HEK293 (cell line): ENCODE measurements around the gene CLTB.

Experiments
- CTCF ChIA-PET: fragments of 350-600 bp; formaldehyde crosslinking; extraction: SDS; loops from one replicate; lab custom pipeline; 2021; ENCODE audit warnings: antibody characterized with exemption; lab: Yijun Ruan, JAX
- POLR2A ChIA-PET: fragments of 300-600 bp; formaldehyde crosslinking; extraction: SDS; loops from one replicate; lab custom pipeline; 2020; ENCODE audit warnings: antibody characterized with exemption, inconsistent platforms; lab: Yijun Ruan, JAX
- H3K27ac ChIP-seq: fragments of 200-500 bp; sonication (Bioruptor generic); 2 replicates; pipeline ENCODE4 v1.5.1; 2014; ENCODE audit warnings: low read depth, low read length, control low read depth, inconsistent platforms; ENCODE audit errors: extremely low read depth
- H3K36me3 ChIP-seq, 2 experiments: fragments of 200-500 bp in 1 of 2; sonication (Bioruptor generic) in 1 of 2; 1 replicate in 1 of 2; 2 replicates in 1 of 2; pipeline ENCODE4 v1.5.1; 2014 to 2017; ENCODE audit warnings: inconsistent platforms in 2 of 2, low read length in 2 of 2; ENCODE audit not compliant: control insufficient read depth in 2 of 2, insufficient read depth in 1 of 2
- H3K4me1 ChIP-seq: fragments of 200-500 bp; sonication (Bioruptor generic); 2 replicates; pipeline ENCODE4 v1.5.1; 2014; ENCODE audit warnings: mild to moderate bottlenecking, low read length, inconsistent platforms; ENCODE audit not compliant: control insufficient read depth, insufficient read depth
- H3K4me3 ChIP-seq: 2 replicates; pipeline ENCODE4 v1.5.1; 2011; ENCODE audit warnings: low read depth, mild to moderate bottlenecking, control low read depth, low read length, moderate library complexity
- H3K9me3 ChIP-seq: fragments of 200-500 bp; sonication (Bioruptor generic); 2 replicates; pipeline ENCODE4 v1.5.1; 2014; ENCODE audit warnings: low read depth, low read length, inconsistent platforms; ENCODE audit not compliant: control insufficient read depth, insufficient read depth
- KLF7 ChIP-seq: fragments of 450-650 bp; formaldehyde crosslinking; IDR thresholded peaks from 2 replicates; pipeline ENCODE4 v1.5.1; 2016; ENCODE audit warnings: missing biosample characterization, missing genetic modification characterization, borderline replicate concordance
- KLF8 ChIP-seq: fragments of 450-650 bp; formaldehyde crosslinking; IDR thresholded peaks from 2 replicates; pipeline ENCODE4 v1.5.1; 2016; ENCODE audit warnings: missing biosample characterization, missing genetic modification characterization
- SCRT1 ChIP-seq: fragments of 450-650 bp; formaldehyde crosslinking; IDR thresholded peaks from 2 replicates; pipeline ENCODE4 v1.5.1; 2016; ENCODE audit warnings: missing biosample characterization, missing genetic modification characterization, borderline replicate concordance
- ZBTB1 ChIP-seq: fragments of 450-650 bp; formaldehyde crosslinking; IDR thresholded peaks from 2 replicates; pipeline ENCODE4 v1.5.1; 2016; ENCODE audit warnings: missing biosample characterization, missing genetic modification characterization
- ZBTB48 ChIP-seq: fragments of 450-650 bp; formaldehyde crosslinking; IDR thresholded peaks from 2 replicates; pipeline ENCODE4 v1.5.1; 2016; ENCODE audit warnings: missing biosample characterization, missing genetic modification characterization
- ZFP41 ChIP-seq: fragments of 450-650 bp; formaldehyde crosslinking; IDR thresholded peaks from 2 replicates; pipeline ENCODE4 v1.5.1; 2016; ENCODE audit warnings: missing biosample characterization, missing genetic modification characterization, borderline replicate concordance
- ZNF114 ChIP-seq: fragments of 450-650 bp; formaldehyde crosslinking; IDR thresholded peaks from 2 replicates; pipeline ENCODE4 v1.5.0; 2017; ENCODE audit warnings: missing biosample characterization, missing genetic modification characterization
- ZNF23 ChIP-seq: fragments of 450-650 bp; formaldehyde crosslinking; IDR thresholded peaks from 2 replicates; pipeline ENCODE4 v1.5.1; 2016; ENCODE audit warnings: missing biosample characterization, missing genetic modification characterization, borderline replicate concordance
- ZNF274 ChIP-seq, 2 experiments: fragments of 200-500 bp in 1 of 2; fragments of 450-650 bp in 1 of 2; sonication (Bioruptor generic) in 1 of 2; formaldehyde crosslinking in 1 of 2; IDR thresholded peaks; 2 replicates each; pipeline versions ENCODE4 v1.5.1 to v1.6.1; 2014 to 2016; ENCODE audit warnings: borderline replicate concordance in 1 of 2, inconsistent platforms in 1 of 2, low read length in 1 of 2, missing biosample characterization in 1 of 2, missing genetic modification characterization in 1 of 2
- ZNF366 ChIP-seq: fragments of 450-650 bp; formaldehyde crosslinking; conservative IDR thresholded peaks from 2 replicates; pipeline ENCODE4 v1.5.1; 2016; ENCODE audit warnings: missing biosample characterization, missing genetic modification characterization
- ZNF416 ChIP-seq: fragments of 450-650 bp; formaldehyde crosslinking; IDR thresholded peaks from 2 replicates; pipeline ENCODE4 v1.5.1; 2016; ENCODE audit warnings: missing biosample characterization, missing genetic modification characterization
- ZNF433 ChIP-seq: fragments of 450-650 bp; formaldehyde crosslinking; IDR thresholded peaks from 2 replicates; pipeline ENCODE4 v1.5.1; 2016; ENCODE audit warnings: missing biosample characterization, missing genetic modification characterization, low read depth
- ZNF501 ChIP-seq: fragments of 450-650 bp; formaldehyde crosslinking; IDR thresholded peaks from 2 replicates; pipeline ENCODE4 v1.5.1; 2016; ENCODE audit warnings: missing biosample characterization, missing genetic modification characterization
- ZNF560 ChIP-seq: fragments of 450-650 bp; formaldehyde crosslinking; IDR thresholded peaks from 2 replicates; pipeline ENCODE4 v1.5.1; 2017; ENCODE audit warnings: missing biosample characterization, missing genetic modification characterization, borderline replicate concordance
- ZNF561 ChIP-seq: fragments of 450-650 bp; IDR thresholded peaks from 2 replicates; pipeline ENCODE4 v1.5.1; 2018; ENCODE audit warnings: missing biosample characterization, missing genetic modification characterization, borderline replicate concordance
- ZNF670 ChIP-seq: fragments of 450-650 bp; formaldehyde crosslinking; IDR thresholded peaks from 2 replicates; pipeline ENCODE4 v1.5.1; 2016; ENCODE audit warnings: missing biosample characterization, missing genetic modification characterization, low read depth
- ZNF677 ChIP-seq: fragments of 450-650 bp; IDR thresholded peaks from 2 replicates; pipeline ENCODE4 v1.5.0; 2018; ENCODE audit warnings: missing biosample characterization, mild to moderate bottlenecking, missing genetic modification characterization, moderate library complexity
- TF ChIP-seq, protein P1 (sequence below): fragments of 450-650 bp; formaldehyde crosslinking; IDR thresholded peaks from 2 replicates; pipeline ENCODE4 v1.5.1; 2016; ENCODE audit warnings: missing biosample characterization, missing genetic modification characterization
- TF ChIP-seq, protein P2 (sequence below): fragments of 450-650 bp; formaldehyde crosslinking; IDR thresholded peaks from 2 replicates; pipeline ENCODE4 v1.5.0; 2017; ENCODE audit warnings: missing biosample characterization, missing genetic modification characterization, borderline replicate concordance
- TF ChIP-seq, protein P3 (sequence below): fragments of 450-650 bp; formaldehyde crosslinking; optimal IDR thresholded peaks from 2 replicates; pipeline ENCODE3; 2016; ENCODE audit warnings: missing biosample characterization, mild to moderate bottlenecking, missing genetic modification characterization
- TF ChIP-seq, protein P4 (sequence below): fragments of 450-650 bp; formaldehyde crosslinking; IDR thresholded peaks from 2 replicates; pipeline ENCODE4 v1.5.1; 2016; ENCODE audit warnings: missing biosample characterization, missing genetic modification characterization

Gene CLTB

DNA sequence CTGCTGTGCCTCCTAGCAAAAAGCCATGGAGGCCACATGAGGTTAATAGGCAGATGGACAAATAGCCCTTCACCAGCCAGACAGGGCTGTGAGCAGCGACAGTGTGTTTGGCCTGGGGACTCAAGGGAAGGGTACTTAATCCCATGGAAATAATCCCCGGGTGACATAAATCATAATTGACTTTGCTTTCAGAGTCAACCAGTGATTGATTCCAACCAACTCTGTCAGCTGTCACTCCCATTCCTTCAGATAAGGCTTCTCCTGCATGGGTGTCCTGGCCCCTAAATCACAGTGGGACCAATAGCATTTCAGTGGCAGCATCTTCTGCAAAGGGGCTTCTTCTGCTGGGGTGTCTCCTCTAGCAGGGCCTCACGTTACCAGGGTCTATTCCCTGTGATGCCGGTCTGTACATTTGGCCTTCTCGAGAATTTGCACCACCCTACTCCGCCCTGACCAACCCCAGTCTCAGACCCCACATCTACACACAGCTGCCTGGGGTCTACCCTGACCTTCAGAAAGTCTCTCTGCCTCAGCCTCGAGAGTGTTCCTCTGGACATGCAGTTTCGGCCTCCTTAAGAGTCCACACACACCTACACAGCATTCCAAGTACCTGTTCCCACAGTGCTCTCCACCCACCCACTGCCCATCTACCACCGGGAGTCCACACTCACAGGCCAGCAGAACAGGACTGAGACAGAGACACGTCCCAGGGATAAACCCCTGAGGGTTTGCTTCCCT, 3.7 kb downstream of the CLTB start (continued):
- TF ChIP-seq, protein P1, sequence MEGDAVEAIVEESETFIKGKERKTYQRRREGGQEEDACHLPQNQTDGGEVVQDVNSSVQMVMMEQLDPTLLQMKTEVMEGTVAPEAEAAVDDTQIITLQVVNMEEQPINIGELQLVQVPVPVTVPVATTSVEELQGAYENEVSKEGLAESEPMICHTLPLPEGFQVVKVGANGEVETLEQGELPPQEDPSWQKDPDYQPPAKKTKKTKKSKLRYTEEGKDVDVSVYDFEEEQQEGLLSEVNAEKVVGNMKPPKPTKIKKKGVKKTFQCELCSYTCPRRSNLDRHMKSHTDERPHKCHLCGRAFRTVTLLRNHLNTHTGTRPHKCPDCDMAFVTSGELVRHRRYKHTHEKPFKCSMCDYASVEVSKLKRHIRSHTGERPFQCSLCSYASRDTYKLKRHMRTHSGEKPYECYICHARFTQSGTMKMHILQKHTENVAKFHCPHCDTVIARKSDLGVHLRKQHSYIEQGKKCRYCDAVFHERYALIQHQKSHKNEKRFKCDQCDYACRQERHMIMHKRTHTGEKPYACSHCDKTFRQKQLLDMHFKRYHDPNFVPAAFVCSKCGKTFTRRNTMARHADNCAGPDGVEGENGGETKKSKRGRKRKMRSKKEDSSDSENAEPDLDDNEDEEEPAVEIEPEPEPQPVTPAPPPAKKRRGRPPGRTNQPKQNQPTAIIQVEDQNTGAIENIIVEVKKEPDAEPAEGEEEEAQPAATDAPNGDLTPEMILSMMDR, result no peak
- TF ChIP-seq, protein P2, sequence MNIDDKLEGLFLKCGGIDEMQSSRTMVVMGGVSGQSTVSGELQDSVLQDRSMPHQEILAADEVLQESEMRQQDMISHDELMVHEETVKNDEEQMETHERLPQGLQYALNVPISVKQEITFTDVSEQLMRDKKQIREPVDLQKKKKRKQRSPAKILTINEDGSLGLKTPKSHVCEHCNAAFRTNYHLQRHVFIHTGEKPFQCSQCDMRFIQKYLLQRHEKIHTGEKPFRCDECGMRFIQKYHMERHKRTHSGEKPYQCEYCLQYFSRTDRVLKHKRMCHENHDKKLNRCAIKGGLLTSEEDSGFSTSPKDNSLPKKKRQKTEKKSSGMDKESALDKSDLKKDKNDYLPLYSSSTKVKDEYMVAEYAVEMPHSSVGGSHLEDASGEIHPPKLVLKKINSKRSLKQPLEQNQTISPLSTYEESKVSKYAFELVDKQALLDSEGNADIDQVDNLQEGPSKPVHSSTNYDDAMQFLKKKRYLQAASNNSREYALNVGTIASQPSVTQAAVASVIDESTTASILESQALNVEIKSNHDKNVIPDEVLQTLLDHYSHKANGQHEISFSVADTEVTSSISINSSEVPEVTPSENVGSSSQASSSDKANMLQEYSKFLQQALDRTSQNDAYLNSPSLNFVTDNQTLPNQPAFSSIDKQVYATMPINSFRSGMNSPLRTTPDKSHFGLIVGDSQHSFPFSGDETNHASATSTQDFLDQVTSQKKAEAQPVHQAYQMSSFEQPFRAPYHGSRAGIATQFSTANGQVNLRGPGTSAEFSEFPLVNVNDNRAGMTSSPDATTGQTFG (tag by site-specific recombination), result no peak
- no peak for TF ChIP-seq ZNF23
- TF ChIP-seq ZNF560 (tag by site-specific recombination), result no peak
- TF ChIP-seq KLF7 (tag by site-specific recombination), result no peak
- no peak for TF ChIP-seq ZNF366
- no peak for TF ChIP-seq ZBTB48 (tag by site-specific recombination)
- TF ChIP-seq ZNF501 (tag by site-specific recombination), result no peak
- TF ChIP-seq ZNF433, result no peak

DNA sequence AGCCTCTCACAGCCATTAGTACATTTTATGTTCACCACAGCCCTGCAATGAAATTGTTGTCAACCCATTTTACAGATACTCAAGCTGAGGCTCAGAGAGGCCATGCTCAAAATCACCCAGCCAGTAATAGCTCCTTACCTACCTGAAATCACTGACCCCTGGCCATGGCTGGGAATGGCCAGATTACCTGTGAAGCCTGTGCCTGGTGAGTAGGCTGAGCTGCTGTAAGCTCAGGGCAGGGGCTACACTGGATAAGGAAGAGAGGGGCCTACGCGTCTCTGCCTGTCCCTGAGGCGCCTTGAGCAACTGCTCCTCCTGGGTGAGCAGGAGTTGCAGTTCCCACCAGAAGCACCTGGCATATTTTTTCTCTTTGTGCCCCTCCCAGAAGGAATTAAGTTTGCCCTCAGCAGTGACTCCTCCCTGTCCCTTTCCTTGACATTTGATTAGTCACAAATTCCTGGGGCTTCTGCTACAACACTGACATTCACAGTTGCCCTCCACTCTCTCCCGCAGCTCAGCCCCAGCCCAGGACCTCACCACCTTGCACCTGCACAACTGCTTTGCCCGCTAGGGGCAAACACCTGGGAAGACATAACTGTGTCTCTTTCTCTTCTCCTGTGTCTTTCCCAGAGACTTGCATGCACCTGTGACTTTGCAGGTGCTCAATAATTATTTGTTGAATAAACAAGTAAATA, 5.7 kb downstream of the CLTB start:
- TF ChIP-seq ZNF416 (tag by site-specific recombination) (no peak), ZNF561 (tag by site-specific recombination) (no peak), ZNF274 (IDR thresholded peaks at IDR 0.05; ENCODE audit: low read length) (no peak), ZNF274 (tag by site-specific recombination; IDR thresholded peaks at IDR 0.05; ENCODE audit: borderline replicate concordance) (no peak), ZNF670 (no peak), ZBTB1 (no peak), ZNF114 (tag by site-specific recombination) (no peak), ZNF677 (tag by site-specific recombination) (no peak), SCRT1 (tag by site-specific recombination) (no peak), KLF8 (tag by site-specific recombination) (no peak), ZFP41 (tag by site-specific recombination) (no peak)
- TF ChIP-seq, protein P3, sequence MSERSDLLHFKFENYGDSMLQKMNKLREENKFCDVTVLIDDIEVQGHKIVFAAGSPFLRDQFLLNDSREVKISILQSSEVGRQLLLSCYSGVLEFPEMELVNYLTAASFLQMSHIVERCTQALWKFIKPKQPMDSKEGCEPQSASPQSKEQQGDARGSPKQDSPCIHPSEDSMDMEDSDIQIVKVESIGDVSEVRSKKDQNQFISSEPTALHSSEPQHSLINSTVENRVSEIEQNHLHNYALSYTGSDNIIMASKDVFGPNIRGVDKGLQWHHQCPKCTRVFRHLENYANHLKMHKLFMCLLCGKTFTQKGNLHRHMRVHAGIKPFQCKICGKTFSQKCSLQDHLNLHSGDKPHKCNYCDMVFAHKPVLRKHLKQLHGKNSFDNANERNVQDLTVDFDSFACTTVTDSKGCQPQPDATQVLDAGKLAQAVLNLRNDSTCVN (tag by site-specific recombination), result no peak
- TF ChIP-seq, protein P4, sequence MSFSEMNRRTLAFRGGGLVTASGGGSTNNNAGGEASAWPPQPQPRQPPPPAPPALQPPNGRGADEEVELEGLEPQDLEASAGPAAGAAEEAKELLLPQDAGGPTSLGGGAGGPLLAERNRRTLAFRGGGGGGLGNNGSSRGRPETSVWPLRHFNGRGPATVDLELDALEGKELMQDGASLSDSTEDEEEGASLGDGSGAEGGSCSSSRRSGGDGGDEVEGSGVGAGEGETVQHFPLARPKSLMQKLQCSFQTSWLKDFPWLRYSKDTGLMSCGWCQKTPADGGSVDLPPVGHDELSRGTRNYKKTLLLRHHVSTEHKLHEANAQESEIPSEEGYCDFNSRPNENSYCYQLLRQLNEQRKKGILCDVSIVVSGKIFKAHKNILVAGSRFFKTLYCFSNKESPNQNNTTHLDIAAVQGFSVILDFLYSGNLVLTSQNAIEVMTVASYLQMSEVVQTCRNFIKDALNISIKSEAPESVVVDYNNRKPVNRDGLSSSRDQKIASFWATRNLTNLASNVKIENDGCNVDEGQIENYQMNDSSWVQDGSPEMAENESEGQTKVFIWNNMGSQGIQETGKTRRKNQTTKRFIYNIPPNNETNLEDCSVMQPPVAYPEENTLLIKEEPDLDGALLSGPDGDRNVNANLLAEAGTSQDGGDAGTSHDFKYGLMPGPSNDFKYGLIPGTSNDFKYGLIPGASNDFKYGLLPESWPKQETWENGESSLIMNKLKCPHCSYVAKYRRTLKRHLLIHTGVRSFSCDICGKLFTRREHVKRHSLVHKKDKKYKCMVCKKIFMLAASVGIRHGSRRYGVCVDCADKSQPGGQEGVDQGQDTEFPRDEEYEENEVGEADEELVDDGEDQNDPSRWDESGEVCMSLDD (tag by site-specific recombination), result no peak
- no peak overlapping the region for H3K27ac ChIP-seq
- CTCF ChIA-PET, result interaction anchor here (0.7 to 1.0 kb wide), 2 partner anchors 37 to 41 kb away, joined by 3 read pairs; no protein-coding TSS in a partner anchor
- H3K9me3 ChIP-seq, result no peaks in the 10 kb centered on the region
- H3K4me1 ChIP-seq, result no peaks in the 10 kb centered on the region
- POLR2A ChIA-PET, result no interaction called here
- no peak overlapping the region for H3K4me3 ChIP-seq
- H3K36me3 ChIP-seq, result peaks cover 8 to 42% of the 10 kb centered on the region in 2 experiments; a peak in 2 of 3 replicates
